HEK293T (cell line): ENCODE data around the gene CDC26.

Experiments
- BHLHE40 ChIP-seq: fragments of 450-650 bp; IDR thresholded peaks from 2 replicates; pipeline ENCODE4 v1.6.1; 2016; ENCODE audit warnings: mild to moderate bottlenecking, moderate library complexity, borderline replicate concordance
- CTBP1 ChIP-seq: fragments of 450-650 bp; IDR thresholded peaks from 2 replicates; pipeline ENCODE4 v1.6.1; 2016; ENCODE audit warnings: borderline replicate concordance
- FOXA1 ChIP-seq: fragments of 450-650 bp; IDR thresholded peaks from 2 replicates; pipeline ENCODE4 v1.6.1; 2016; ENCODE audit warnings: mild to moderate bottlenecking
- FOXK2 ChIP-seq: fragments of 450-650 bp; IDR thresholded peaks from 2 replicates; pipeline ENCODE4 v1.6.1; 2016; ENCODE audit warnings: mild to moderate bottlenecking
- FOXM1 ChIP-seq: fragments of 450-650 bp; IDR thresholded peaks from 2 replicates; pipeline ENCODE4 v1.6.1; 2017; ENCODE audit warnings: mild to moderate bottlenecking, borderline replicate concordance
- HDGF ChIP-seq: fragments of 450-650 bp; IDR thresholded peaks from 2 replicates; pipeline ENCODE4 v1.6.1; 2017; ENCODE audit warnings: antibody characterized with exemption, borderline replicate concordance
- L3MBTL2 ChIP-seq: fragments of 450-650 bp; conservative IDR thresholded peaks from 2 replicates; pipeline ENCODE4 v1.6.1; 2016; ENCODE audit warnings: mild to moderate bottlenecking
- LEF1 ChIP-seq: fragments of 450-650 bp; IDR thresholded peaks from 2 replicates; pipeline ENCODE4 v1.6.1; 2017; ENCODE audit warnings: mild to moderate bottlenecking, borderline replicate concordance
- SP1 ChIP-seq: fragments of 450-650 bp; IDR thresholded peaks from 2 replicates; pipeline ENCODE4 v1.6.1; 2017
- ZNF384 ChIP-seq: fragments of 450-650 bp; IDR thresholded peaks from 2 replicates; pipeline ENCODE4 v1.6.1; 2016

DNA sequence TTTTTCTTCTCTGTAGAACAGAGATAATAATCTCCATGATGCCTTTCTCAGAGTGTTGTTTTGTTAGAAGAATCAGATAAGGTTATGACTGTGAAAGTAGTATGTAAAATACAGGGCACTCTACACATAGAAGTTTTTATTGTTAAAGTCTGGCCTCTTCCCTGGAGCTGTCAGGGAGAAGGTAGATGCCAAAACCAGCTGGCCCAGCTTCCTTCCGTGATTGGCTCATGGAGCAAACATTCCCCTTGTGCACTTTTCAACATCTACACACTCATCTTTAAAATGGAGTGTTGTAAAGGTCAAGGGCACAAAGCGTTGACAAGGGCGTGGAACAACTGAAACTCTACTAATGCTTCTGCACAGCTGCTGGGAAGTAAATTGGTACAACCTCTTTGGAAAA lies 35.2 kb upstream of the CDC26 start:
- TF ChIP-seq ZNF384 (no peak), L3MBTL2 (no peak), LEF1 (no peak), HDGF (no peak), FOXM1 (no peak), CTBP1 (no peak), BHLHE40 (no peak), FOXA1 (no peak), SP1 (no peak), FOXK2 (no peak)
